Measurements from ENCODE around the gene ZNHIT2.

GRCh38 chr11:65132238-65132987, 14.9 kb upstream of the ZNHIT2 start:
- TF ChIP-seq, protein P1, sequence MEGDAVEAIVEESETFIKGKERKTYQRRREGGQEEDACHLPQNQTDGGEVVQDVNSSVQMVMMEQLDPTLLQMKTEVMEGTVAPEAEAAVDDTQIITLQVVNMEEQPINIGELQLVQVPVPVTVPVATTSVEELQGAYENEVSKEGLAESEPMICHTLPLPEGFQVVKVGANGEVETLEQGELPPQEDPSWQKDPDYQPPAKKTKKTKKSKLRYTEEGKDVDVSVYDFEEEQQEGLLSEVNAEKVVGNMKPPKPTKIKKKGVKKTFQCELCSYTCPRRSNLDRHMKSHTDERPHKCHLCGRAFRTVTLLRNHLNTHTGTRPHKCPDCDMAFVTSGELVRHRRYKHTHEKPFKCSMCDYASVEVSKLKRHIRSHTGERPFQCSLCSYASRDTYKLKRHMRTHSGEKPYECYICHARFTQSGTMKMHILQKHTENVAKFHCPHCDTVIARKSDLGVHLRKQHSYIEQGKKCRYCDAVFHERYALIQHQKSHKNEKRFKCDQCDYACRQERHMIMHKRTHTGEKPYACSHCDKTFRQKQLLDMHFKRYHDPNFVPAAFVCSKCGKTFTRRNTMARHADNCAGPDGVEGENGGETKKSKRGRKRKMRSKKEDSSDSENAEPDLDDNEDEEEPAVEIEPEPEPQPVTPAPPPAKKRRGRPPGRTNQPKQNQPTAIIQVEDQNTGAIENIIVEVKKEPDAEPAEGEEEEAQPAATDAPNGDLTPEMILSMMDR (IDR thresholded peaks at IDR 0.05): no peak
- no peak for TF ChIP-seq ZFX (IDR thresholded peaks at IDR 0.05; ENCODE audit: borderline replicate concordance)
